HG03135 (cell line): Measurements from ENCODE around the gene FBXO2.
"Not testable (repeated sequence)": the region's sequence is repeated elsewhere in the genome, so short reads cannot be mapped to it uniquely, and the experiment has no call there.

Experiments used
- ATAC-seq: cut with Tn5 transposase; IDR thresholded peaks from one replicate; pipeline ENCODE4 v1.9.1; 2021; ENCODE audit warnings: mild to moderate bottlenecking, moderate library complexity; ENCODE audit not compliant: unreplicated experiment

Gene FBXO2

GRCh38 chr1:11629184-11630016 lies 24.8 kb downstream of the FBXO2 start:
- ATAC-seq = no peak

- no peak for ATAC-seq
Observed at GRCh38 chr1:11628767-11629166, 25.5 kb downstream of the FBXO2 start.

GRCh38 chr1:11626551-11626950 lies 27.7 kb downstream of the FBXO2 start:
- ATAC-seq = no peak

- ATAC-seq = no peak
Observed at GRCh38 chr1:11623702-11624101, 30.5 kb downstream of the FBXO2 start.

GRCh38 chr1:11622398-11622797 lies 31.8 kb downstream of the FBXO2 start:
- ATAC-seq = no peak

GRCh38 chr1:11620924-11621323 lies 33.3 kb downstream of the FBXO2 start:
- no peak for ATAC-seq

GRCh38 chr1:11620405-11620804 lies 33.8 kb downstream of the FBXO2 start:
- no peak for ATAC-seq

- ATAC-seq = no peak
Observed at GRCh38 chr1:11617741-11618140, 36.5 kb downstream of the FBXO2 start.

- ATAC-seq = no peak
Observed at GRCh38 chr1:11617314-11617713, 36.9 kb downstream of the FBXO2 start.

GRCh38 chr1:11616766-11617165 lies 37.5 kb downstream of the FBXO2 start:
- no peak for ATAC-seq

GRCh38 chr1:11615090-11615489 lies 39.1 kb downstream of the FBXO2 start:
- ATAC-seq = no peak

GRCh38 chr1:11613347-11613746 lies 40.9 kb downstream of the FBXO2 start:
- no peak for ATAC-seq

GRCh38 chr1:11611638-11612327 lies 42.4 kb downstream of the FBXO2 start:
- no peak for ATAC-seq

GRCh38 chr1:11610629-11611180 lies 43.5 kb downstream of the FBXO2 start:
- no peak for ATAC-seq

- ATAC-seq = not testable (repeated sequence)
Observed at GRCh38 chr1:11609378-11609777, 44.9 kb downstream of the FBXO2 start.

- ATAC-seq = not testable (repeated sequence)
Observed at GRCh38 chr1:11608596-11609130, 45.6 kb downstream of the FBXO2 start.

- no peak for ATAC-seq
Observed at GRCh38 chr1:11606775-11607174, 47.5 kb downstream of the FBXO2 start.

GRCh38 chr1:11602981-11603380 lies 51.2 kb downstream of the FBXO2 start:
- no peak for ATAC-seq

GRCh38 chr1:11602424-11602823 lies 51.8 kb downstream of the FBXO2 start:
- ATAC-seq = no peak

GRCh38 chr1:11600836-11601235 lies 53.4 kb downstream of the FBXO2 start:
- ATAC-seq = no peak

- ATAC-seq = no peak
Observed at GRCh38 chr1:11599891-11600576, 54.2 kb downstream of the FBXO2 start.
